Measurements from ENCODE around the gene INO80D. TPM values are rescaled to one million over a fixed set of nuclear protein-coding genes. Genes with fewer than 3 reads are reported as not detected.
"Not testable (repeated sequence)": the region's sequence is repeated elsewhere in the genome, so short reads cannot be mapped to it uniquely, and the experiment has no call there.

Gene INO80D
- total RNA-seq (3.7 and 6.1 TPM in 2 replicates), polyA plus RNA-seq (2.7 and 7.3 TPM in 2 replicates)

DNA sequence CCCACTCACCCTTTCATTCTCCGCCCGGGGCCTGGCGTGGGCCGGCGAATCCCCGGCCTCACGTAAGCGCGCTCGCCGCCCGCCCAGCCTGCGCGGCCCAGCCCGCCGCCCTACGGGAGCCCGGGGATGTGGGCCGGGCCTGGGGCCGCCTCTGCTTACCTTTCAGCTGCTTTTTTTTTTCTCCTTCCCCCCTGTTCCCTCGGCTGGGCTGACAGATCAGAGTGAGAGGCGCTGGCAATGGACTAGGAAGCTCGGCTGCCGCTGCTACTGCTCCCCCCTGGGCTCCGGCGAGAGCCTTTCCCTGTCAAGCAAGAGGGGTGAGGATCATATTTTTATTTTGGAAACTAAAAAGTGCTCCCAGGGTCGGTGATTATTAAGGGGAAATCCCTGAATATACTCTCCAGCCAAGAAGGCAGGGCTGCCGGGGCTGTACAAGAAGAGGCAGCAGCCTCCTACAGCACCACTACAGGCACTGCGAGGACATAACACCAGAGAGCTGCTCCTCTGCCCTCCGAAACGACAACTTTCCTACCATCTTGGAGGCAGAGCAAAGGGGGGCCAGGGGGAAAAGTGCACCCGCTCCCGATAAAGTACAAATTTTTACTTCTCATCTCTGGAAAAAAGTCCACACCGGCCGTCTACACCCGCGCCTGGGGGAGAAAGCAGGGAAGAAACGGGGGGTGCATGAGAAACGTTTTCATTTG lies at the start of gene INO80D:
Gene INO80D (minus strand): TSS at position 433 of the 704 bp plus-strand sequence. CDS start 23,158 bp downstream, outside the sequence.
- Histone ChIP-seq H3K27ac (peak within 1 kb of the TSS; percentile 100), H3K9me3 (ENCODE audit: low read depth) (no peaks in the 10 kb centered on the region), H3K36me3 (no peaks in the 10 kb centered on the region), H3K4me3 (peak within 1 kb of the TSS; percentile 80), H3K4me1 (ENCODE audit: low read depth) (peaks cover 6% of the 10 kb centered on the region), H3K27me3 (no peaks in the 10 kb centered on the region)
- DNase-seq (ENCODE audit: low read depth in 1 of 2, low spot score in 1 of 2): peak; percentile 84 to 89
- TF ChIP-seq CTCF (IDR thresholded peaks at IDR 0.05; ENCODE audit: low read depth, low read length): peak; percentile 62

DNA sequence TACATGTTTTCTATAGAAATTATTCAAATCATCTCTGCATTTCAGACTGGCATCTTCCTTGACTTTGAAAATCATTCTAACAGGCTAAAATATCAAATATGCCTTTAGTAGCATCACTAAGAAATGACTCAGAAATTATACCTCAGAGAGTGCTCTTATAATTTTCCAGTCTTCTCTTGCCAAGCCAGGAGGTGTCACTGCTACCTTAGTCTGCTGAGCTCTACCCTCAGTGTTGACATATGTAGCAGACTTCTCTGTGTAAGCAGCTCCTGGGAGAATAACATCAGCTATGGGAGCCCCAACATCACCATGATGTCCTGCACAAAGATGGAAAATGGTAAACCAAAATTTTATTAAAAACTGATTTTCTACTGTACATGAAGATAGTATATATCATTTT lies 41.7 kb upstream of the INO80D start:
- DNase-seq (ENCODE audit: low read depth in 1 of 2, low spot score in 1 of 2): no peak
- no peak for TF ChIP-seq CTCF (IDR thresholded peaks at IDR 0.05; ENCODE audit: low read depth, low read length)
- H3K27ac ChIP-seq: no peak overlapping the region
- H3K4me1 ChIP-seq (ENCODE audit: low read depth): no peaks in the 10 kb centered on the region
- no peaks in the 10 kb centered on the region for H3K9me3 ChIP-seq (ENCODE audit: low read depth)
- no peak overlapping the region for H3K4me3 ChIP-seq
- H3K36me3 ChIP-seq: peaks cover 74% of the 10 kb centered on the region
- H3K27me3 ChIP-seq: no peaks in the 10 kb centered on the region

GRCh38 chr2:206125901-206126300 lies 39.9 kb upstream of the INO80D start:
- H3K36me3 ChIP-seq: peaks cover 74% of the 10 kb centered on the region
- H3K27me3 ChIP-seq: no peaks in the 10 kb centered on the region
- no peak overlapping the region for H3K4me3 ChIP-seq
- no peak overlapping the region for H3K27ac ChIP-seq
- TF ChIP-seq CTCF (IDR thresholded peaks at IDR 0.05; ENCODE audit: low read depth, low read length): no peak
- DNase-seq (ENCODE audit: low read depth in 1 of 2, low spot score in 1 of 2): no peak
- no peaks in the 10 kb centered on the region for H3K4me1 ChIP-seq (ENCODE audit: low read depth)
- no peaks in the 10 kb centered on the region for H3K9me3 ChIP-seq (ENCODE audit: low read depth)

DNA sequence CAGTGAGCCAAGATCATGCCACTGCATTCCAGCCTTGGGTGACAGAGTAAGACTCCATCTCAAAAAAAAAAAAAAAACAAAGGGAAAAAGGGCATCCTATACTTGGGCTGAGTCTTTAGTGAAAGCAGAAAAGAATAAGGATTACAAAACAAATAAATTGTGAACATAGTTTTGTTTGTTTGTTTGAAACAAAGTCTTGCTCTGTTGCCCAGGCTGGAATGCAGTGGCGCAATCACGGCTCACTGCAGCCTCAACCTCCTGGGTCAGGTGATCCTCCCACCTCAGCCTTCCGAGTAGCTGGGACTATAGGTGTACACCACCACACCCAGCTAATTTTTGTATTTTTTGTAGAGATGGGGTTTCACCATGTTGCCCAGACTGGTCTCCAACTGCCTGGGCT lies 36.6 kb upstream of the INO80D start:
- not testable (repeated sequence) for H3K9me3 ChIP-seq (ENCODE audit: low read depth); H3K27me3 ChIP-seq; H3K27ac ChIP-seq; H3K4me3 ChIP-seq; DNase-seq (ENCODE audit: low read depth in 1 of 2, low spot score in 1 of 2); H3K4me1 ChIP-seq (ENCODE audit: low read depth)
- peaks cover 53% of the 10 kb centered on the region for H3K36me3 ChIP-seq

DNA sequence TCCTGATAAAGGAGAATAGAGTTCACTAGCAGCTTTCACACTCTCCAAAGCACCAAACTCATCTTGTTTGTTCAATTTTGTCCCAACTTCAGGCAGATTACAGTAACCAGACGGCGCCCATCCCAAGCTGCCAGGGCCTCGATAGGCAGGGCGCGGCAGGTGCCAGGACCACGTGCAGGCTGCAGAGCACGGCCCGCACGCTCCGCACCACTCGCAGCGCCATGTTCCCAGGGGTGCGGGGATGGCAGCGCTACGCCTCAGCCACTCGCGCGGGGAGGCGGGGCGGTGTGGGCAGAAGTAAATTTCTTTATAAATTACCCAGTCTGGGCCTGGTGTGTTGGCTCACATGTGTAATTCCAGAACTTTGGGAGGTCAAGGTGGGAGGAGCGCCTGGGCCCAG lies 30.3 kb upstream of the INO80D start:
- H3K9me3 ChIP-seq (ENCODE audit: low read depth): no peaks in the 10 kb centered on the region
- peak overlapping the region; percentile 23 for H3K27ac ChIP-seq
- peaks cover 14% of the 10 kb centered on the region for H3K36me3 ChIP-seq
- TF ChIP-seq CTCF (IDR thresholded peaks at IDR 0.05; ENCODE audit: low read depth, low read length): no peak
- H3K4me3 ChIP-seq: no peak overlapping the region
- H3K27me3 ChIP-seq: no peaks in the 10 kb centered on the region
- H3K4me1 ChIP-seq (ENCODE audit: low read depth): no peaks in the 10 kb centered on the region
- DNase-seq (ENCODE audit: low read depth in 1 of 2, low spot score in 1 of 2): no peak

GRCh38 chr2:206115026-206115578 lies 29.1 kb upstream of the INO80D start:
- no peaks in the 10 kb centered on the region for H3K27me3 ChIP-seq
- H3K9me3 ChIP-seq (ENCODE audit: low read depth): no peaks in the 10 kb centered on the region
- H3K27ac ChIP-seq: no peak overlapping the region
- H3K4me1 ChIP-seq (ENCODE audit: low read depth): no peaks in the 10 kb centered on the region
- no peak overlapping the region for H3K4me3 ChIP-seq
- DNase-seq (ENCODE audit: low read depth in 1 of 2, low spot score in 1 of 2): no peak
- peaks cover 5% of the 10 kb centered on the region for H3K36me3 ChIP-seq
- no peak for TF ChIP-seq CTCF (IDR thresholded peaks at IDR 0.05; ENCODE audit: low read depth, low read length)
